IMR-90 (cell line): ENCODE results near the gene RAB31. TPM values are rescaled to one million over a fixed set of nuclear protein-coding genes. Genes with fewer than 3 reads are reported as not detected.
A peak's percentile ranks its signal among the peaks of the same experiment; 100 is the strongest.

Experiments
- ATAC-seq: fragments of 200-7000 bp; cut with Tn5 transposase; 2 replicates; pipeline ENCODE4 v1.9.1; 2020; ENCODE audit warnings: low read depth, mild to moderate bottlenecking, moderate library complexity
- BruUV-seq: library from RNA; stranded (reverse); fragments of 400-500 nt; replicated peaks from 2 replicates; lab custom pipeline; 2021; lab: Mats Ljungman, UMichigan
- CTCF ChIA-PET: fragments of 300-600 bp; formaldehyde crosslinking; extraction: SDS; loops from one replicate; lab custom pipeline; 2021; ENCODE audit warnings: antibody characterized with exemption; lab: Yijun Ruan, JAX
- POLR2A ChIA-PET: fragments of 300-600 bp; sonication (Branson Sonifier 250); formaldehyde crosslinking; loops from one replicate; lab custom pipeline; 2022; ENCODE audit warnings: antibody characterized with exemption; ENCODE audit not compliant: unreplicated experiment; lab: Charles Lee
- DNase-seq: peaks from one replicate; pipeline ENCODE4 v3.0.0; 2013
- H2AFZ ChIP-seq: replicated peaks from 2 replicates; pipeline ENCODE3; 2013; ENCODE audit warnings: low read length, mild to moderate bottlenecking; ENCODE audit not compliant: poor library complexity
- H2AK5ac ChIP-seq: 2 replicates; pipeline ENCODE4 v1.6.1; 2013; ENCODE audit warnings: low read depth, low read length, inconsistent platforms
- H2AK9ac ChIP-seq: replicated peaks from 2 replicates; pipeline ENCODE3; 2013; ENCODE audit warnings: mild to moderate bottlenecking, low read depth, low read length, moderate library complexity; ENCODE audit not compliant: poor library complexity
- H2BK120ac ChIP-seq: 2 replicates; pipeline ENCODE4 v1.6.1; 2013; ENCODE audit warnings: low read depth, low read length, inconsistent platforms
- H2BK15ac ChIP-seq: 3 replicates; pipeline ENCODE4 v1.6.1; 2013; ENCODE audit warnings: low read depth, low read length, inconsistent platforms
- H2BK20ac ChIP-seq: 2 replicates; pipeline ENCODE4 v1.6.1; 2013; ENCODE audit warnings: low read depth, mild to moderate bottlenecking, inconsistent platforms, low read length, moderate library complexity
- H2BK5ac ChIP-seq: 2 replicates; pipeline ENCODE4 v1.6.1; 2013; ENCODE audit warnings: mild to moderate bottlenecking, low read depth, low read length, inconsistent platforms; ENCODE audit not compliant: poor library complexity, severe bottlenecking
- H3K14ac ChIP-seq: replicated peaks from 2 replicates; pipeline ENCODE4 v1.6.1; 2013; ENCODE audit warnings: low read depth, low read length, inconsistent platforms
- H3K18ac ChIP-seq: 2 replicates; pipeline ENCODE4 v1.6.1; 2013; ENCODE audit warnings: low read depth, low read length, control low read depth
- H3K23ac ChIP-seq: 2 replicates; pipeline ENCODE4 v1.6.1; 2013; ENCODE audit warnings: low read depth, low read length, inconsistent platforms
- H3K27ac ChIP-seq: 2 replicates; pipeline ENCODE4 v1.5.1; 2013; ENCODE audit warnings: mild to moderate bottlenecking, control low read depth, low read length; ENCODE audit not compliant: insufficient read depth
- H3K27me3 ChIP-seq: 2 replicates; pipeline ENCODE4 v1.6.1; 2013; ENCODE audit warnings: low read length; ENCODE audit not compliant: control insufficient read depth, insufficient read depth
- H3K36me3 ChIP-seq: 2 replicates; pipeline ENCODE4 v1.6.1; 2013; ENCODE audit warnings: low read length, mixed read lengths; ENCODE audit not compliant: control insufficient read depth, insufficient read depth
- H3K4ac ChIP-seq: 2 replicates; pipeline ENCODE4 v1.6.1; 2013; ENCODE audit warnings: low read depth, low read length, inconsistent platforms
- H3K4me1 ChIP-seq: 2 replicates; pipeline ENCODE4 v1.6.1; 2013; ENCODE audit warnings: low read length, mixed read lengths; ENCODE audit not compliant: control insufficient read depth, insufficient read depth
- H3K4me2 ChIP-seq: 2 replicates; pipeline ENCODE4 v1.6.1; 2013; ENCODE audit warnings: low read depth, mild to moderate bottlenecking, control low read depth, low read length, moderate library complexity
- H3K4me3 ChIP-seq: 2 replicates; pipeline ENCODE4 v1.5.1; 2013; ENCODE audit warnings: low read depth, mild to moderate bottlenecking, control low read depth, low read length, moderate library complexity; ENCODE audit not compliant: insufficient read depth
- H3K56ac ChIP-seq: 2 replicates; pipeline ENCODE4 v1.6.1; 2013; ENCODE audit warnings: low read length, inconsistent platforms; ENCODE audit not compliant: insufficient read depth; ENCODE audit errors: extremely low read depth
- H3K79me1 ChIP-seq, 2 experiments: 2 replicates each; pipeline ENCODE4 v1.6.1; 2013; ENCODE audit warnings: low read length in 2 of 2, inconsistent platforms in 1 of 2, low read depth in 1 of 2
- H3K9ac ChIP-seq: 2 replicates; pipeline ENCODE4 v1.6.1; 2013; ENCODE audit warnings: low read depth, low read length, control low read depth
- H3K9me1 ChIP-seq: 2 replicates; pipeline ENCODE4 v1.6.1; 2013; ENCODE audit warnings: low read length, inconsistent platforms; ENCODE audit not compliant: insufficient read depth
- H3K9me3 ChIP-seq: 2 replicates; pipeline ENCODE4 v1.6.1; 2013; ENCODE audit warnings: low read length; ENCODE audit not compliant: control insufficient read depth, insufficient read depth
- H4K20me1 ChIP-seq: 2 replicates; pipeline ENCODE4 v1.6.1; 2013; ENCODE audit warnings: low read length, inconsistent platforms; ENCODE audit not compliant: insufficient read depth
- H4K5ac ChIP-seq: 2 replicates; pipeline ENCODE4 v1.6.1; 2013; ENCODE audit warnings: mild to moderate bottlenecking, low read depth, low read length, control low read depth
- H4K8ac ChIP-seq, 2 experiments: 2 replicates each; pipeline ENCODE4 v1.6.1; 2013; ENCODE audit warnings: low read depth in 2 of 2, low read length in 2 of 2, control low read depth in 1 of 2, inconsistent platforms in 1 of 2
- H4K91ac ChIP-seq: 2 replicates; pipeline ENCODE4 v1.6.1; 2013; ENCODE audit warnings: low read depth, low read length, inconsistent platforms; ENCODE audit not compliant: insufficient read depth
- BHLHE40 ChIP-seq: fragments of 150-350 bp; IDR thresholded peaks from 2 replicates; pipeline ENCODE4 v1.6.1; 2016; ENCODE audit warnings: mild to moderate bottlenecking, low read depth, low read length
- CHD1 ChIP-seq: IDR thresholded peaks from 2 replicates; pipeline ENCODE4 v1.6.1; 2012; ENCODE audit warnings: low read depth, low read length, improper control_type of control experiment
- NFE2L2 ChIP-seq: fragments of 150-350 bp; IDR thresholded peaks from 2 replicates; pipeline ENCODE4 v1.6.1; 2016; ENCODE audit warnings: low read depth, mild to moderate bottlenecking, low read length
- RCOR1 ChIP-seq: IDR thresholded peaks from 2 replicates; pipeline ENCODE4 v1.6.1; 2012; ENCODE audit warnings: mild to moderate bottlenecking, low read length, improper control_type of control experiment; ENCODE audit not compliant: insufficient replicate concordance
- SMC3 ChIP-seq: fragments of 150-350 bp; IDR thresholded peaks from 2 replicates; pipeline ENCODE4 v1.6.1; 2016; ENCODE audit warnings: low read depth, mild to moderate bottlenecking, antibody characterized with exemption, low read length, moderate library complexity
- WGBS, 2 experiments: methylation state at CpG; one replicate each; pipeline versions ENCODE4 v1.1.5 to v1.1.7; 2013; ENCODE audit warnings: missing lambda C conversion rate in 2 of 2; ENCODE audit not compliant: insufficient read length in 1 of 2; ENCODE audit errors: extremely low coverage in 2 of 2; 5-methylcytosine and 5-hydroxymethylcytosine counted together
- dilution Hi-C: fragments of 300-500 bp; cut with HindIII; formaldehyde crosslinking; loops from one replicate; pipeline ENCODE4 v1.14.3; 2018; ENCODE audit warnings: low sequenced_read_pairs; ENCODE audit not compliant: unreplicated experiment
- in situ Hi-C: fragments of 300-500 bp; cut with MboI; formaldehyde crosslinking; loops from 3 replicates; pipeline ENCODE4 v1.14.3; 2019; ENCODE audit warnings: low sequenced_read_pairs, inconsistent platforms, mixed read lengths
- intact Hi-C: fragments of 100-400 bp; cut with micrococcal nuclease; formaldehyde crosslinking; loops from 2 replicates; pipeline ENCODE4 v1.10.0; 2022
- polyA plus RNA-seq, 3 experiments: library from polyadenylated mRNA; depleted of rRNA; stranded (reverse); fragments of >200 nt; gene quantifications; 2 replicates each; pipeline ENCODE4 v1.2.3, GENCODE V29; 2012; ENCODE audit warnings: low replicate concordance in 1 of 3
- total RNA-seq: library from RNA; depleted of rRNA; stranded (reverse); fragments of >200 nt; gene quantifications from 2 replicates; pipeline ENCODE4 v1.2.3, GENCODE V29; 2012

RAB31 gene
- total and polyA plus RNA-seq, 2 of the 4 experiments (the other 2 are of a cell fraction) = 13.8 to 26.9 TPM

GRCh38 chr18:9771977-9772660, 64.0 kb downstream of the RAB31 start:
- peaks cover 23% of the 10 kb centered on the region for H4K20me1 ChIP-seq
- H4K91ac ChIP-seq = no peak overlapping the region
- no peaks in the 10 kb centered on the region for H3K4me1 ChIP-seq
- TF ChIP-seq BHLHE40 (no peak), SMC3 (no peak), CHD1 (no peak), NFE2L2 (no peak), RCOR1 (no peak)
- peak overlapping the region; percentile 37 for H2AK5ac ChIP-seq
- H3K4me2 ChIP-seq = no peak overlapping the region
- BruUV-seq = no TSS peak
- ATAC-seq = no peak
- WGBS, 2 experiments = 93% methylated on average over 5 of the region's 14 CpGs; no CpG with 5 or more reads in 1 of the 2 experiments
- H3K36me3 ChIP-seq = peaks cover 2% of the 10 kb centered on the region; the same call in 1 of the 2 replicates
- H3K27me3 ChIP-seq = no peaks in the 10 kb centered on the region
- H3K14ac ChIP-seq = 0 out of 2 replicates have a peak overlapping the region, but pooled peaks have one; percentile 4
- ChIA-PET POLR2A (no interaction called here), CTCF (no interaction called here)
- DNase-seq = no peak
- H3K27ac ChIP-seq = no peak overlapping the region
- H2BK120ac ChIP-seq = no peak overlapping the region
- no peak overlapping the region for H2AFZ ChIP-seq
- no peak overlapping the region for H3K4ac ChIP-seq
- no peaks in the 10 kb centered on the region for H3K9me3 ChIP-seq
- H2BK15ac ChIP-seq = no peak overlapping the region
- H3K79me1 ChIP-seq = peaks cover 34 to 45% of the 10 kb centered on the region in 2 experiments
- H2AK9ac ChIP-seq = no peak overlapping the region
- H3K18ac ChIP-seq = no peak overlapping the region
- H3K4me3 ChIP-seq = no peak overlapping the region
- peaks cover 8% of the 10 kb centered on the region; the same call in 1 of the 2 replicates for H3K9me1 ChIP-seq
- no peak overlapping the region for H4K5ac ChIP-seq
- no peak overlapping the region for H2BK5ac ChIP-seq
- H3K56ac ChIP-seq = no peak overlapping the region
- no peak overlapping the region for H3K9ac ChIP-seq
- in situ Hi-C loops (no loop called here), intact Hi-C loops (loop anchor here (2.0 to 5.0 kb wide), 2 partner anchors 159 to 195 kb away; no protein-coding TSS in a partner anchor), dilution Hi-C loops (no loop called here)
- no peak overlapping the region; a peak in 1 of 4 replicates for H4K8ac ChIP-seq
- H3K23ac ChIP-seq = no peak overlapping the region
- H2BK20ac ChIP-seq = no peak overlapping the region
